Measurements from ENCODE around the gene HSF5. TPM values are rescaled to one million over a fixed set of nuclear protein-coding genes. Genes with fewer than 3 reads are reported as not detected.

HSF5 gene
- total and polyA plus RNA-seq, 2 of the 13 experiments (the other 11 are each of a cell fraction or from before 2014, with no cell fraction given), result not detected

DNA sequence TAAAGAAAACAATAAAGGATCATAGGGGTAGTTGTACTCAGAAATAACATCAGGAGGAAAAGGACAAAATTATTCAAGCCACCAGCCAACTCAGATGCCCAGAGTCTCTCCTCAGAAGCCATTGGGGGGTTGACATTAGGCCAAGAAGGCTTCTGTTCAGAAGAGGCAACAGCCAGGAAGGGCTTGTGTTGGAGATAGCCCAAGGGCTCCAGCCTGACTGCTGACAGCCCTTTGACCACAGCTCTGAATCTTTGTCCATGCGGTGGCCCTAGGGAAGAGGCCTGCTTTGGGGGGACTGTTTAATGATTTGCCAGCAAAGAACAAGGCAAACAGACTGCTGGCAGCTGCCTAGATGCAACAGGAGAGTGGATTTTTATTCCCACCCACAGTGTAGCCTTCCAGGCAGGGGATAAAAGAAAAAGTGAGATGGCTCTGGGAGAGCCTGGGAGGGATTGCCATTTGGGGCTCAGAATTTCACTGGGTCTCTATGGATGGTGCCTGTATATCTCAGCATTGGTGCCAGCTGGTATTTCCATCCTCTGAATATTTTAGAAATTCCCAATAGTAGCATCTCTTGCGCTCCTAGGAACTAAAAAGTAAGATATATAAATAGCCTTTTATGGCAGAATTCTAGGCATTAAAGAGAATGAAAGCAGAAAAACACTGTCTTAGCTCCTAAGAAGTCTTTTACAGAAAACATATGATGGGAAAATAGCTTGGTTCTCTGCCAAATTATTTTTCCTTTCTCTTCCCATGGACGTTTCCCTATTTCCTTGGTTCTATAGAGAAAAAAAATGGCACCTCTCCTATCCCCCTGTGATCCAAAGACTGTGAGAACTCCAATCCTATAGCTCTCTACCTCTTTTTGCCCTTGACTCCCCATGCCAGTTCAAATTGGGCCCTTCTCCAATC lies 106.8 kb downstream of the HSF5 start (continued):
- TF ChIP-seq MLXIP (CRISPR knock-in tag; IDR thresholded peaks at IDR 0.05; ENCODE audit: borderline replicate concordance) (peak; percentile 88; the same call in 1 of the 2 replicates), ZBTB25 (CRISPR knock-in tag; IDR thresholded peaks at IDR 0.05) (peak; percentile 84; the same call in 1 of the 2 replicates), ZNF101 (CRISPR knock-in tag; IDR thresholded peaks at IDR 0.05; ENCODE audit: borderline replicate concordance, low read depth) (no peak), AHR (CRISPR knock-in tag; IDR thresholded peaks at IDR 0.05) (no peak), ZNF232 (CRISPR knock-in tag; IDR thresholded peaks at IDR 0.05; ENCODE audit: borderline replicate concordance) (peak; percentile 82; the same call in 1 of the 2 replicates), SNAI1 (CRISPR knock-in tag; IDR thresholded peaks at IDR 0.05; ENCODE audit: borderline replicate concordance) (0 out of 2 replicates have a peak, but pooled peaks have one; percentile 2), ZNF460 (CRISPR knock-in tag; IDR thresholded peaks at IDR 0.05; ENCODE audit: borderline replicate concordance) (peak; percentile 53; the same call in 1 of the 2 replicates), PHB2 (IDR thresholded peaks at IDR 0.05; ENCODE audit: partially characterized antibody) (no peak), TCF7L2 (IDR thresholded peaks at IDR 0.05; ENCODE audit: low read depth, low read length) (no peak), XRCC5 (optimal IDR thresholded peaks at IDR 0.05; ENCODE audit: low read length) (peak; percentile 94), MTF1 (CRISPR knock-in tag; IDR thresholded peaks at IDR 0.05) (no peak), ZBTB3 (CRISPR knock-in tag; IDR thresholded peaks at IDR 0.05; ENCODE audit: borderline replicate concordance, low read depth) (no peak), SALL1 (CRISPR knock-in tag; IDR thresholded peaks at IDR 0.05) (peak; percentile 98), ZBTB7B (CRISPR knock-in tag; IDR thresholded peaks at IDR 0.05) (peak; percentile 88), NCOA2 (CRISPR knock-in tag; IDR thresholded peaks at IDR 0.05) (peak; percentile 93), ZNF607 (CRISPR knock-in tag; IDR thresholded peaks at IDR 0.05; ENCODE audit: borderline replicate concordance) (no peak; the same call in 1 of the 2 replicates), SIN3B (IDR thresholded peaks at IDR 0.05; ENCODE audit: low read length) (no peak), ZNF180 (CRISPR knock-in tag; IDR thresholded peaks at IDR 0.05; ENCODE audit: borderline replicate concordance, low read depth) (no peak), ATF3 (CRISPR knock-in tag; IDR thresholded peaks at IDR 0.05) (peak; percentile 41; the same call in 1 of the 2 replicates), NFYC (CRISPR knock-in tag; IDR thresholded peaks at IDR 0.05) (peak; percentile 28), JUND (CRISPR knock-in tag; IDR thresholded peaks at IDR 0.05) (no peak), ZNF75D (CRISPR knock-in tag; IDR thresholded peaks at IDR 0.05; ENCODE audit: borderline replicate concordance) (no peak)
- TF ChIP-seq, protein P1, sequence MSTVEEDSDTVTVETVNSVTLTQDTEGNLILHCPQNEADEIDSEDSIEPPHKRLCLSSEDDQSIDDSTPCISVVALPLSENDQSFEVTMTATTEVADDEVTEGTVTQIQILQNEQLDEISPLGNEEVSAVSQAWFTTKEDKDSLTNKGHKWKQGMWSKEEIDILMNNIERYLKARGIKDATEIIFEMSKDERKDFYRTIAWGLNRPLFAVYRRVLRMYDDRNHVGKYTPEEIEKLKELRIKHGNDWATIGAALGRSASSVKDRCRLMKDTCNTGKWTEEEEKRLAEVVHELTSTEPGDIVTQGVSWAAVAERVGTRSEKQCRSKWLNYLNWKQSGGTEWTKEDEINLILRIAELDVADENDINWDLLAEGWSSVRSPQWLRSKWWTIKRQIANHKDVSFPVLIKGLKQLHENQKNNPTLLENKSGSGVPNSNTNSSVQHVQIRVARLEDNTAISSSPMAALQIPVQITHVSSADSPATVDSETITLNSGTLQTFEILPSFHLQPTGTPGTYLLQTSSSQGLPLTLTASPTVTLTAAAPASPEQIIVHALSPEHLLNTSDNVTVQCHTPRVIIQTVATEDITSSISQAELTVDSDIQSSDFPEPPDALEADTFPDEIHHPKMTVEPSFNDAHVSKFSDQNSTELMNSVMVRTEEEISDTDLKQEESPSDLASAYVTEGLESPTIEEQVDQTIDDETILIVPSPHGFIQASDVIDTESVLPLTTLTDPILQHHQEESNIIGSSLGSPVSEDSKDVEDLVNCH (CRISPR knock-in tag; IDR thresholded peaks at IDR 0.05), result no peak

All from HepG2 (cell line).